IMR-90 (cell line): ENCODE data around the gene ACIN1. TPM values are rescaled to one million over a fixed set of nuclear protein-coding genes. Genes with fewer than 3 reads are reported as not detected.

ENCODE experiments used
- ATAC-seq: fragments of 200-7000 bp; cut with Tn5 transposase; 2 replicates; pipeline ENCODE4 v1.9.1; 2020; ENCODE audit warnings: low read depth, mild to moderate bottlenecking, moderate library complexity
- BruUV-seq: library from RNA; stranded (reverse); fragments of 400-500 nt; replicated peaks from 2 replicates; lab custom pipeline; 2021; lab: Mats Ljungman, UMichigan
- CTCF ChIA-PET: fragments of 300-600 bp; formaldehyde crosslinking; extraction: SDS; loops from one replicate; lab custom pipeline; 2021; ENCODE audit warnings: antibody characterized with exemption; lab: Yijun Ruan, JAX
- POLR2A ChIA-PET: fragments of 300-600 bp; sonication (Branson Sonifier 250); formaldehyde crosslinking; loops from one replicate; lab custom pipeline; 2022; ENCODE audit warnings: antibody characterized with exemption; ENCODE audit not compliant: unreplicated experiment; lab: Charles Lee
- DNase-seq: peaks from one replicate; pipeline ENCODE4 v3.0.0; 2013
- H2AFZ ChIP-seq: replicated peaks from 2 replicates; pipeline ENCODE3; 2013; ENCODE audit warnings: low read length, mild to moderate bottlenecking; ENCODE audit not compliant: poor library complexity
- H2AK5ac ChIP-seq: 2 replicates; pipeline ENCODE4 v1.6.1; 2013; ENCODE audit warnings: low read depth, low read length, inconsistent platforms
- H2AK9ac ChIP-seq: replicated peaks from 2 replicates; pipeline ENCODE3; 2013; ENCODE audit warnings: mild to moderate bottlenecking, low read depth, low read length, moderate library complexity; ENCODE audit not compliant: poor library complexity
- H2BK120ac ChIP-seq: 2 replicates; pipeline ENCODE4 v1.6.1; 2013; ENCODE audit warnings: low read depth, low read length, inconsistent platforms
- H2BK15ac ChIP-seq: 3 replicates; pipeline ENCODE4 v1.6.1; 2013; ENCODE audit warnings: low read depth, low read length, inconsistent platforms
- H2BK20ac ChIP-seq: 2 replicates; pipeline ENCODE4 v1.6.1; 2013; ENCODE audit warnings: low read depth, mild to moderate bottlenecking, inconsistent platforms, low read length, moderate library complexity
- H2BK5ac ChIP-seq: 2 replicates; pipeline ENCODE4 v1.6.1; 2013; ENCODE audit warnings: mild to moderate bottlenecking, low read depth, low read length, inconsistent platforms; ENCODE audit not compliant: poor library complexity, severe bottlenecking
- H3K14ac ChIP-seq: replicated peaks from 2 replicates; pipeline ENCODE4 v1.6.1; 2013; ENCODE audit warnings: low read depth, low read length, inconsistent platforms
- H3K18ac ChIP-seq: 2 replicates; pipeline ENCODE4 v1.6.1; 2013; ENCODE audit warnings: low read depth, low read length, control low read depth
- H3K23ac ChIP-seq: 2 replicates; pipeline ENCODE4 v1.6.1; 2013; ENCODE audit warnings: low read depth, low read length, inconsistent platforms
- H3K27ac ChIP-seq: 2 replicates; pipeline ENCODE4 v1.5.1; 2013; ENCODE audit warnings: mild to moderate bottlenecking, control low read depth, low read length; ENCODE audit not compliant: insufficient read depth
- H3K27me3 ChIP-seq: 2 replicates; pipeline ENCODE4 v1.6.1; 2013; ENCODE audit warnings: low read length; ENCODE audit not compliant: control insufficient read depth, insufficient read depth
- H3K36me3 ChIP-seq: 2 replicates; pipeline ENCODE4 v1.6.1; 2013; ENCODE audit warnings: low read length, mixed read lengths; ENCODE audit not compliant: control insufficient read depth, insufficient read depth
- H3K4ac ChIP-seq: 2 replicates; pipeline ENCODE4 v1.6.1; 2013; ENCODE audit warnings: low read depth, low read length, inconsistent platforms
- H3K4me1 ChIP-seq: 2 replicates; pipeline ENCODE4 v1.6.1; 2013; ENCODE audit warnings: low read length, mixed read lengths; ENCODE audit not compliant: control insufficient read depth, insufficient read depth
- H3K4me2 ChIP-seq: 2 replicates; pipeline ENCODE4 v1.6.1; 2013; ENCODE audit warnings: low read depth, mild to moderate bottlenecking, control low read depth, low read length, moderate library complexity
- H3K4me3 ChIP-seq: 2 replicates; pipeline ENCODE4 v1.5.1; 2013; ENCODE audit warnings: low read depth, mild to moderate bottlenecking, control low read depth, low read length, moderate library complexity; ENCODE audit not compliant: insufficient read depth
- H3K56ac ChIP-seq: 2 replicates; pipeline ENCODE4 v1.6.1; 2013; ENCODE audit warnings: low read length, inconsistent platforms; ENCODE audit not compliant: insufficient read depth; ENCODE audit errors: extremely low read depth
- H3K79me1 ChIP-seq, 2 experiments: 2 replicates each; pipeline ENCODE4 v1.6.1; 2013; ENCODE audit warnings: low read length in 2 of 2, inconsistent platforms in 1 of 2, low read depth in 1 of 2
- H3K9ac ChIP-seq: 2 replicates; pipeline ENCODE4 v1.6.1; 2013; ENCODE audit warnings: low read depth, low read length, control low read depth
- H3K9me1 ChIP-seq: 2 replicates; pipeline ENCODE4 v1.6.1; 2013; ENCODE audit warnings: low read length, inconsistent platforms; ENCODE audit not compliant: insufficient read depth
- H3K9me3 ChIP-seq: 2 replicates; pipeline ENCODE4 v1.6.1; 2013; ENCODE audit warnings: low read length; ENCODE audit not compliant: control insufficient read depth, insufficient read depth
- H4K20me1 ChIP-seq: 2 replicates; pipeline ENCODE4 v1.6.1; 2013; ENCODE audit warnings: low read length, inconsistent platforms; ENCODE audit not compliant: insufficient read depth
- H4K5ac ChIP-seq: 2 replicates; pipeline ENCODE4 v1.6.1; 2013; ENCODE audit warnings: mild to moderate bottlenecking, low read depth, low read length, control low read depth
- H4K8ac ChIP-seq, 2 experiments: 2 replicates each; pipeline ENCODE4 v1.6.1; 2013; ENCODE audit warnings: low read depth in 2 of 2, low read length in 2 of 2, control low read depth in 1 of 2, inconsistent platforms in 1 of 2
- H4K91ac ChIP-seq: 2 replicates; pipeline ENCODE4 v1.6.1; 2013; ENCODE audit warnings: low read depth, low read length, inconsistent platforms; ENCODE audit not compliant: insufficient read depth
- BHLHE40 ChIP-seq: fragments of 150-350 bp; IDR thresholded peaks from 2 replicates; pipeline ENCODE4 v1.6.1; 2016; ENCODE audit warnings: mild to moderate bottlenecking, low read depth, low read length
- MAFK ChIP-seq: IDR thresholded peaks from 2 replicates; pipeline ENCODE4 v1.6.1; 2012; ENCODE audit warnings: low read depth, low read length, improper control_type of control experiment
- MAZ ChIP-seq: IDR thresholded peaks from 2 replicates; pipeline ENCODE4 v1.6.1; 2012; ENCODE audit warnings: low read depth, mild to moderate bottlenecking, low read length, improper control_type of control experiment, moderate library complexity, borderline replicate concordance
- MXI1 ChIP-seq: IDR thresholded peaks from 2 replicates; pipeline ENCODE4 v1.6.1; 2012; ENCODE audit warnings: low read depth, mild to moderate bottlenecking, low read length, moderate library complexity, borderline replicate concordance
- RAD21 ChIP-seq: IDR thresholded peaks from 2 replicates; pipeline ENCODE4 v1.6.1; 2012; ENCODE audit warnings: low read length, improper control_type of control experiment
- RCOR1 ChIP-seq: IDR thresholded peaks from 2 replicates; pipeline ENCODE4 v1.6.1; 2012; ENCODE audit warnings: mild to moderate bottlenecking, low read length, improper control_type of control experiment; ENCODE audit not compliant: insufficient replicate concordance
- SMC3 ChIP-seq: fragments of 150-350 bp; IDR thresholded peaks from 2 replicates; pipeline ENCODE4 v1.6.1; 2016; ENCODE audit warnings: low read depth, mild to moderate bottlenecking, antibody characterized with exemption, low read length, moderate library complexity
- WGBS, 2 experiments: methylation state at CpG; one replicate each; pipeline versions ENCODE4 v1.1.5 to v1.1.7; 2013; ENCODE audit warnings: missing lambda C conversion rate in 2 of 2; ENCODE audit not compliant: insufficient read length in 1 of 2; ENCODE audit errors: extremely low coverage in 2 of 2; 5-methylcytosine and 5-hydroxymethylcytosine counted together
- dilution Hi-C: fragments of 300-500 bp; cut with HindIII; formaldehyde crosslinking; loops from one replicate; pipeline ENCODE4 v1.14.3; 2018; ENCODE audit warnings: low sequenced_read_pairs; ENCODE audit not compliant: unreplicated experiment
- in situ Hi-C: fragments of 300-500 bp; cut with MboI; formaldehyde crosslinking; loops from 3 replicates; pipeline ENCODE4 v1.14.3; 2019; ENCODE audit warnings: low sequenced_read_pairs, inconsistent platforms, mixed read lengths
- intact Hi-C: fragments of 100-400 bp; cut with micrococcal nuclease; formaldehyde crosslinking; loops from 2 replicates; pipeline ENCODE4 v1.10.0; 2022
- polyA plus RNA-seq, 3 experiments: library from polyadenylated mRNA; depleted of rRNA; stranded (reverse); fragments of >200 nt; gene quantifications; 2 replicates each; pipeline ENCODE4 v1.2.3, GENCODE V29; 2012; ENCODE audit warnings: low replicate concordance in 1 of 3
- total RNA-seq: library from RNA; depleted of rRNA; stranded (reverse); fragments of >200 nt; gene quantifications from 2 replicates; pipeline ENCODE4 v1.2.3, GENCODE V29; 2012
- TF ChIP-seq, protein P1 (sequence below): conservative IDR thresholded peaks from 2 replicates; pipeline ENCODE4 v1.5.1; 2012; ENCODE audit warnings: mild to moderate bottlenecking, low read depth, low read length, improper control_type of control experiment
- TF ChIP-seq, protein P2 (sequence below): fragments of 150-350 bp; IDR thresholded peaks from 2 replicates; pipeline ENCODE4 v1.6.1; 2016; ENCODE audit warnings: low read depth, mild to moderate bottlenecking, low read length, moderate library complexity, borderline replicate concordance

The ACIN1 gene
- total and polyA plus RNA-seq, 2 of the 4 experiments (the other 2 are of a cell fraction): 73.8 to 185 TPM

DNA sequence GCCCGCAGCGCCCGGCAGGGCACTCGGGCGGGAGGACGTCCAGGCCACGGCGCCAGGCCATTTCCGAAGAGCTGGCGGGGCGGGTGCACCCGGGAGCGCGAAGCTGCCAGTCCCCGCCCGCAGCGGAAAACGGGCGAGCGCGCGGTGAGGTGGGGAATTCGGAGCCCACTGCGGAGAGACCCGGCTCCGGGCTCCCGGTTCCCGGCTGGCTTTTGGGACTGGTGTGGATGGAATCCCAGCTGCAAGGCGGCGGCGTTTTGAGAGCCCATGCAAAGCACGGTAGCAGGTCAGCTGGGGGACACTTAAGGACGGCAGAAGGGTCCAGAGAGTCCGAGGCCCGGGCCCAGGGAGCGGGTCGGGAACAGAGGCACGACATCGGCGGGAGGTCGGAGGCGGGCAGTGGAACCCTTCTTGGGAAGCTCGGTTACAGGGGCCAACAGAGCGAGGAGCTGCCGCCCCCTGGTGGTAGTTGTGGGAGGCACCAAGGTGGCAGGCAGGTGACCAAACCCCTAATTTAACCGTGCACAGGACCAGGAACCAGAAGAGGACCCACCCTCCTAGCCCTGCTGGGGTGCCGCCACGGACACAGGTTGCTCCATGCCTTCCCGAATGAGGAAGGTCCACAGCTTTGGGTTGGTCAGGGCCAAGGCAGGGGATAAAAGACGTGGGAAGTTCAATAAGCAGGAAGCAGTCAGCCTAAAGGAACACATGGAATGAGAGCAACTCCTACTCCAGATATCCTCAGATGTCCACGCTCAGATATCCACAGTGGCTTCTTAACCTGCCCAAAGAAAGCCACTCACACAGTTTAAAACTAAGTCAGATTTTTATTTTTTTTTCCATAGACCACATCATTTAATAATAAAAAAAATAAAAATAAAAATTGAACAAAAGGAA is 36.9 kb downstream of the ACIN1 start:
- Histone ChIP-seq H2AFZ (peak overlapping the region; percentile 89), H4K5ac (no peak overlapping the region), H3K14ac (0 out of 2 replicates have a peak overlapping the region, but pooled peaks have one; percentile 68), H3K56ac (0 out of 2 replicates have a peak overlapping the region, but pooled peaks have one; percentile 22), H4K91ac (0 out of 2 replicates have a peak overlapping the region, but pooled peaks have one; percentile 25), H3K27me3 (no peaks in the 10 kb centered on the region), H2BK120ac (no peak overlapping the region), H3K4ac (peak overlapping the region; percentile 85), H3K27ac (peak overlapping the region; percentile 70), H3K9ac (peak overlapping the region; percentile 73), H3K79me1 (peaks cover 0 to 47% of the 10 kb centered on the region in 2 experiments; a peak in 3 of 4 replicates), H3K4me1 (peaks cover 19% of the 10 kb centered on the region), H2BK15ac (no peak overlapping the region), H2BK5ac (peak overlapping the region; percentile 41), H4K8ac (no peak overlapping the region), H3K23ac (peak overlapping the region; percentile 75; the same call in 1 of the 2 replicates), H3K18ac (no peak overlapping the region), H2BK20ac (no peak overlapping the region), H3K9me1 (peaks cover 5% of the 10 kb centered on the region; the same call in 1 of the 2 replicates), H3K9me3 (no peaks in the 10 kb centered on the region), H3K36me3 (peaks cover 41% of the 10 kb centered on the region), H3K4me3 (peak overlapping the region; percentile 62), H4K20me1 (peaks cover 21% of the 10 kb centered on the region), H3K4me2 (peak overlapping the region; percentile 87), H2AK9ac (peak overlapping the region; percentile 92), H2AK5ac (peak overlapping the region; percentile 78)
- peak; percentile 55 for ATAC-seq
- WGBS, 2 experiments: 2% methylated on average over 21 of the region's 51 CpGs; no CpG with 5 or more reads in 1 of the 2 experiments
- intact Hi-C loops: loop anchor here (1.0 to 2.0 kb wide), 4 partner anchors 64 to 501 kb away; no protein-coding TSS in a partner anchor
- in situ Hi-C loops: no loop called here
- dilution Hi-C loops: no loop called here
- ChIA-PET CTCF (interaction anchor here (0.6 to 2.2 kb wide), 12 partner anchors 11 to 82 kb away, joined by 3 to 17 read pairs (median 4); partner anchors contain the start of genes ACIN1, C14orf119 and PSMB11), POLR2A (interaction anchor here (0.6 to 0.8 kb wide), 3 partner anchors 13 to 80 kb away, joined by 3 to 11 read pairs (median 3); no protein-coding TSS in a partner anchor)
- BruUV-seq: no TSS peak
- TF ChIP-seq SMC3 (peak; percentile 83), RCOR1 (no peak), MAZ (peak; percentile 35; the same call in 1 of the 2 replicates), MAFK (no peak), MXI1 (peak; percentile 11; the same call in 1 of the 2 replicates), BHLHE40 (peak; percentile 47; the same call in 1 of the 2 replicates), RAD21 (peak; percentile 82)
- TF ChIP-seq, protein P1, sequence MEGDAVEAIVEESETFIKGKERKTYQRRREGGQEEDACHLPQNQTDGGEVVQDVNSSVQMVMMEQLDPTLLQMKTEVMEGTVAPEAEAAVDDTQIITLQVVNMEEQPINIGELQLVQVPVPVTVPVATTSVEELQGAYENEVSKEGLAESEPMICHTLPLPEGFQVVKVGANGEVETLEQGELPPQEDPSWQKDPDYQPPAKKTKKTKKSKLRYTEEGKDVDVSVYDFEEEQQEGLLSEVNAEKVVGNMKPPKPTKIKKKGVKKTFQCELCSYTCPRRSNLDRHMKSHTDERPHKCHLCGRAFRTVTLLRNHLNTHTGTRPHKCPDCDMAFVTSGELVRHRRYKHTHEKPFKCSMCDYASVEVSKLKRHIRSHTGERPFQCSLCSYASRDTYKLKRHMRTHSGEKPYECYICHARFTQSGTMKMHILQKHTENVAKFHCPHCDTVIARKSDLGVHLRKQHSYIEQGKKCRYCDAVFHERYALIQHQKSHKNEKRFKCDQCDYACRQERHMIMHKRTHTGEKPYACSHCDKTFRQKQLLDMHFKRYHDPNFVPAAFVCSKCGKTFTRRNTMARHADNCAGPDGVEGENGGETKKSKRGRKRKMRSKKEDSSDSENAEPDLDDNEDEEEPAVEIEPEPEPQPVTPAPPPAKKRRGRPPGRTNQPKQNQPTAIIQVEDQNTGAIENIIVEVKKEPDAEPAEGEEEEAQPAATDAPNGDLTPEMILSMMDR: peak; percentile 89
- TF ChIP-seq, protein P2, sequence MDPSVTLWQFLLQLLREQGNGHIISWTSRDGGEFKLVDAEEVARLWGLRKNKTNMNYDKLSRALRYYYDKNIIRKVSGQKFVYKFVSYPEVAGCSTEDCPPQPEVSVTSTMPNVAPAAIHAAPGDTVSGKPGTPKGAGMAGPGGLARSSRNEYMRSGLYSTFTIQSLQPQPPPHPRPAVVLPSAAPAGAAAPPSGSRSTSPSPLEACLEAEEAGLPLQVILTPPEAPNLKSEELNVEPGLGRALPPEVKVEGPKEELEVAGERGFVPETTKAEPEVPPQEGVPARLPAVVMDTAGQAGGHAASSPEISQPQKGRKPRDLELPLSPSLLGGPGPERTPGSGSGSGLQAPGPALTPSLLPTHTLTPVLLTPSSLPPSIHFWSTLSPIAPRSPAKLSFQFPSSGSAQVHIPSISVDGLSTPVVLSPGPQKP: no peak
- peak; percentile 76 for DNase-seq
